WTC11 (cell line): Measurements from ENCODE around the gene CACNA1F. TPM values are rescaled to one million over a fixed set of nuclear protein-coding genes. Genes with fewer than 3 reads are reported as not detected.

Source experiments
- ATAC-seq: fragments of 200-7000 bp; cut with Tn5 transposase; 2 replicates; pipeline ENCODE4 v1.10.0; 2021; ENCODE audit warnings: mild to moderate bottlenecking, moderate library complexity
- CTCF ChIA-PET: fragments of 300-600 bp; sonication (Branson Sonifier 250); formaldehyde crosslinking; loops from one replicate; lab custom pipeline; 2021; ENCODE audit warnings: antibody characterized with exemption; lab: Charles Lee
- POLR2A ChIA-PET: fragments of 350-600 bp; sonication (Branson Sonifier 250); formaldehyde crosslinking; loops from one replicate; lab custom pipeline; 2021; ENCODE audit warnings: antibody characterized with exemption; lab: Charles Lee
- DNase-seq: peaks from one replicate; pipeline ENCODE4 v3.0.0; 2021; ENCODE audit warnings: low spot score
- H3K27ac Mint-ChIP-seq: 2 replicates; pipeline ENCODE4 v1.8.0; 2021; ENCODE audit warnings: mixed read lengths
- H3K27me3 Mint-ChIP-seq: 2 replicates; pipeline ENCODE4 v1.8.0; 2021; ENCODE audit warnings: low read depth, mild to moderate bottlenecking, moderate library complexity, mixed read lengths
- H3K36me3 Mint-ChIP-seq: 2 replicates; pipeline ENCODE4 v1.8.0; 2021; ENCODE audit warnings: mixed read lengths
- H3K4me1 Mint-ChIP-seq: 2 replicates; pipeline ENCODE4 v1.8.0; 2022; ENCODE audit warnings: mixed read lengths
- H3K4me3 Mint-ChIP-seq: 2 replicates; pipeline ENCODE4 v1.8.0; 2021; ENCODE audit warnings: mild to moderate bottlenecking, moderate library complexity, mixed read lengths
- H3K9me3 Mint-ChIP-seq: 2 replicates; pipeline ENCODE4 v1.8.0; 2021; ENCODE audit warnings: mixed read lengths
- CDX4 ChIP-seq: fragments of 250-450 bp; sonication (Bioruptor Pico); IDR thresholded peaks from 2 replicates; pipeline ENCODE4 v1.9.0; 2021; ENCODE audit warnings: moderate library complexity, mild to moderate bottlenecking, inconsistent platforms, borderline replicate concordance
- CREB1 ChIP-seq: sonication (generic); formaldehyde crosslinking; IDR thresholded peaks from 2 replicates; pipeline ENCODE4 v1.8.0; 2023; ENCODE audit warnings: mild to moderate bottlenecking, missing genetic modification reagents
- ETV6 ChIP-seq: sonication (generic); formaldehyde crosslinking; IDR thresholded peaks from 2 replicates; pipeline ENCODE4 v1.8.1; 2022; ENCODE audit warnings: mild to moderate bottlenecking, missing genetic modification reagents
- GRHL2 ChIP-seq: fragments of 250-450 bp; sonication (Bioruptor Pico); IDR thresholded peaks from 2 replicates; pipeline ENCODE4 v1.8.0; 2022; ENCODE audit warnings: mild to moderate bottlenecking, moderate library complexity; ENCODE audit not compliant: insufficient replicate concordance, severe bottlenecking
- MXD4 ChIP-seq: fragments of 250-450 bp; sonication (Bioruptor Pico); IDR thresholded peaks from 2 replicates; pipeline ENCODE4 v1.8.0; 2021; ENCODE audit warnings: mild to moderate bottlenecking, moderate library complexity, borderline replicate concordance
- MYBL2 ChIP-seq: sonication (generic); formaldehyde crosslinking; IDR thresholded peaks from 2 replicates; pipeline ENCODE4 v1.8.1; 2023; ENCODE audit warnings: mild to moderate bottlenecking, moderate library complexity, missing genetic modification reagents
- NFE2L1 ChIP-seq: sonication (generic); formaldehyde crosslinking; IDR thresholded peaks from 2 replicates; pipeline ENCODE4 v1.8.1; 2023; ENCODE audit warnings: missing genetic modification reagents
- OVOL2 ChIP-seq: fragments of 250-450 bp; sonication (Bioruptor Pico); IDR thresholded peaks from 2 replicates; pipeline ENCODE4 v1.9.0; 2021; ENCODE audit warnings: mild to moderate bottlenecking, borderline replicate concordance
- PRDM15 ChIP-seq: sonication (generic); formaldehyde crosslinking; IDR thresholded peaks from 2 replicates; pipeline ENCODE4 v1.8.0; 2022; ENCODE audit warnings: missing genetic modification reagents
- PRRX2 ChIP-seq: fragments of 250-450 bp; sonication (Bioruptor Pico); IDR thresholded peaks from 2 replicates; pipeline ENCODE4 v1.8.0; 2021; ENCODE audit warnings: mild to moderate bottlenecking
- TEAD4 ChIP-seq: sonication (generic); formaldehyde crosslinking; IDR thresholded peaks from 2 replicates; pipeline ENCODE4 v1.8.0; 2022; ENCODE audit warnings: mild to moderate bottlenecking, missing genetic modification reagents
- ZBTB21 ChIP-seq: sonication (generic); formaldehyde crosslinking; IDR thresholded peaks from 2 replicates; pipeline ENCODE4 v1.8.1; 2023; ENCODE audit warnings: mild to moderate bottlenecking, missing genetic modification reagents, borderline replicate concordance
- ZNF138 ChIP-seq: sonication (generic); formaldehyde crosslinking; conservative IDR thresholded peaks from 2 replicates; pipeline ENCODE4 v1.8.1; 2022; ENCODE audit warnings: mild to moderate bottlenecking, moderate library complexity, missing genetic modification reagents
- ZSCAN18 ChIP-seq: fragments of 250-450 bp; sonication (Bioruptor Pico); IDR thresholded peaks from 2 replicates; pipeline ENCODE4 v2.1.2; 2022; ENCODE audit warnings: mild to moderate bottlenecking, moderate library complexity
- total RNA-seq: library from RNA; stranded (reverse); gene quantifications from 3 replicates; pipeline ENCODE4 v1.2.3, GENCODE V29; 2021
- TF ChIP-seq, protein P1 (sequence below): sonication (generic); formaldehyde crosslinking; IDR thresholded peaks from 2 replicates; pipeline ENCODE4 v1.8.0; 2022; ENCODE audit warnings: mild to moderate bottlenecking, missing genetic modification reagents
- TF ChIP-seq, protein P2 (sequence below): sonication (generic); formaldehyde crosslinking; IDR thresholded peaks from 2 replicates; pipeline ENCODE4 v1.8.0; 2022; ENCODE audit warnings: mild to moderate bottlenecking, missing genetic modification reagents
- TF ChIP-seq, protein P3 (sequence below): sonication (generic); formaldehyde crosslinking; conservative IDR thresholded peaks from 2 replicates; pipeline ENCODE4 v1.8.1; 2023; ENCODE audit warnings: mild to moderate bottlenecking, low read depth, missing genetic modification reagents, moderate library complexity
- TF ChIP-seq, protein P4 (sequence below): fragments of 250-450 bp; sonication (Bioruptor Pico); conservative IDR thresholded peaks from 2 replicates; pipeline ENCODE4 v1.9.0; 2021; ENCODE audit warnings: mild to moderate bottlenecking

Gene CACNA1F
- total RNA-seq, 1 experiment from 2014 or later: 1.6 TPM

DNA sequence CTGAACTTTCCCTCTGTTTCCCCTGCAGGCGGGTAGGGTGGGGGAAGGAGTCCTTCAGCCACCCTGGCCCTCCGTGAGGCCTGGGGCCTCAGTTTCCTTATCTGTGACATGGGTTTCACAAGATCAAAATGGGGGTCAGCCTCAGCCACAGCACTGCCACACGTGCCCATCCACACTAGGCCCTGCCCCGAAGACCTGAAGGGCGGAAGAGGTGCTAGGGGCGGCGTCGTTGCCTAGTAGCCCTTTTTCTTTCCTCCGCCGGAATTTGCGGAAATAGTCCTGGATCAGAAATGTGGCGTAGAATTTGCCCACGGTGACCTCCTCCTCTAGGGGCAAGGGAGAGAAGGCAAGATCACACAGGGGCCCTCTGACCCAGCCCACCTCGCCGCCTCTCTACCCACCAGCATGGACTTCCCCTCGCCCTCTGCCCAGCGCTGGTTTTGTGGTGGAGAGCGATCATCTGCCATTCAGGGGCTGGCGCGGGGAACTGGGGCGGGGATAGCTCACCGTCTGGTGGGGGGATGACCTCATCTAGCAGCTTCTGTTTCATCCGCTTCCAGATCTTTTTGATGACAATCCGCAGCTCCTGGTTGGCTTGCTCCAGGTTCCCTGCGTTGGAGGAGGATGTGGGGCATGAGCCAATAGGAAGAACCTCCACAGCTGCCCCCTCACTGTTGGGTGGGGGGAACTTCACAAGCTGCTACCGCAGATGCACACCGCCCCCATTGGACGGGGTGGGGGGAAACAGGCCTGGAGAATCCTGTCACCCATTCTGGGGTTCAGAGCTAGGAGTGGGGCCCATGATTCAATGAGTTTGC is 23.5 kb downstream of the CACNA1F start (continued):
- TF ChIP-seq ZSCAN18 (CRISPR knock-in tag) (no peak), CREB1 (no peak), ETV6 (CRISPR knock-in tag) (no peak)
- TF ChIP-seq, protein P1, sequence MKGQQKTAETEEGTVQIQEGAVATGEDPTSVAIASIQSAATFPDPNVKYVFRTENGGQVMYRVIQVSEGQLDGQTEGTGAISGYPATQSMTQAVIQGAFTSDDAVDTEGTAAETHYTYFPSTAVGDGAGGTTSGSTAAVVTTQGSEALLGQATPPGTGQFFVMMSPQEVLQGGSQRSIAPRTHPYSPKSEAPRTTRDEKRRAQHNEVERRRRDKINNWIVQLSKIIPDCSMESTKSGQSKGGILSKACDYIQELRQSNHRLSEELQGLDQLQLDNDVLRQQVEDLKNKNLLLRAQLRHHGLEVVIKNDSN (CRISPR knock-in tag): no peak
- TF ChIP-seq, protein P2, sequence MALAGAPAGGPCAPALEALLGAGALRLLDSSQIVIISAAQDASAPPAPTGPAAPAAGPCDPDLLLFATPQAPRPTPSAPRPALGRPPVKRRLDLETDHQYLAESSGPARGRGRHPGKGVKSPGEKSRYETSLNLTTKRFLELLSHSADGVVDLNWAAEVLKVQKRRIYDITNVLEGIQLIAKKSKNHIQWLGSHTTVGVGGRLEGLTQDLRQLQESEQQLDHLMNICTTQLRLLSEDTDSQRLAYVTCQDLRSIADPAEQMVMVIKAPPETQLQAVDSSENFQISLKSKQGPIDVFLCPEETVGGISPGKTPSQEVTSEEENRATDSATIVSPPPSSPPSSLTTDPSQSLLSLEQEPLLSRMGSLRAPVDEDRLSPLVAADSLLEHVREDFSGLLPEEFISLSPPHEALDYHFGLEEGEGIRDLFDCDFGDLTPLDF (CRISPR knock-in tag): no peak
- TF ChIP-seq, all 79 proteins: peak for 0

GRCh38 chrX:49208399-49208798 is 24.7 kb downstream of the CACNA1F start:
- Mint-ChIP-seq H3K4me3 (no peak overlapping the region), H3K9me3 (peaks cover 3% of the 10 kb centered on the region; the same call in 1 of the 2 replicates), H3K27ac (no peak overlapping the region), H3K36me3 (no peaks in the 10 kb centered on the region), H3K4me1 (no peaks in the 10 kb centered on the region), H3K27me3 (no peaks in the 10 kb centered on the region; the same call in 1 of the 2 replicates)
- ATAC-seq (no peak), DNase-seq (no peak)
- POLR2A ChIA-PET: no interaction called here
- TF ChIP-seq PRRX2 (CRISPR knock-in tag) (no peak), NFE2L1 (no peak), TEAD4 (no peak), ZNF138 (CRISPR knock-in tag) (no peak), ETV6 (CRISPR knock-in tag) (no peak)
- CTCF ChIA-PET: interaction anchor here (1.6 to 2.7 kb wide), 2 partner anchors 8 to 15 kb away, joined by 3 to 19 read pairs; no protein-coding TSS in a partner anchor

GRCh38 chrX:49206543-49206942 is 26.6 kb downstream of the CACNA1F start:
- ChIA-PET CTCF (interaction anchor here (0.6 kb wide), 1 partner anchor 14 kb away, joined by 4 read pairs; no protein-coding TSS in a partner anchor), POLR2A (interaction anchor here (0.6 kb wide), 1 partner anchor 43 kb away, joined by 3 read pairs; no protein-coding TSS in a partner anchor)
- Mint-ChIP-seq H3K27ac (no peak overlapping the region), H3K36me3 (no peaks in the 10 kb centered on the region), H3K4me3 (no peak overlapping the region), H3K27me3 (no peaks in the 10 kb centered on the region; the same call in 1 of the 2 replicates), H3K9me3 (no peaks in the 10 kb centered on the region), H3K4me1 (no peaks in the 10 kb centered on the region)
- ATAC-seq (no peak), DNase-seq (no peak)
- TF ChIP-seq MYBL2 (CRISPR knock-in tag) (no peak), OVOL2 (no peak), PRDM15 (CRISPR knock-in tag) (no peak), ZBTB21 (CRISPR knock-in tag) (no peak), TEAD4 (no peak), PRRX2 (CRISPR knock-in tag) (no peak), GRHL2 (no peak), CDX4 (no peak), MXD4 (CRISPR knock-in tag) (no peak)
- TF ChIP-seq, protein P3, sequence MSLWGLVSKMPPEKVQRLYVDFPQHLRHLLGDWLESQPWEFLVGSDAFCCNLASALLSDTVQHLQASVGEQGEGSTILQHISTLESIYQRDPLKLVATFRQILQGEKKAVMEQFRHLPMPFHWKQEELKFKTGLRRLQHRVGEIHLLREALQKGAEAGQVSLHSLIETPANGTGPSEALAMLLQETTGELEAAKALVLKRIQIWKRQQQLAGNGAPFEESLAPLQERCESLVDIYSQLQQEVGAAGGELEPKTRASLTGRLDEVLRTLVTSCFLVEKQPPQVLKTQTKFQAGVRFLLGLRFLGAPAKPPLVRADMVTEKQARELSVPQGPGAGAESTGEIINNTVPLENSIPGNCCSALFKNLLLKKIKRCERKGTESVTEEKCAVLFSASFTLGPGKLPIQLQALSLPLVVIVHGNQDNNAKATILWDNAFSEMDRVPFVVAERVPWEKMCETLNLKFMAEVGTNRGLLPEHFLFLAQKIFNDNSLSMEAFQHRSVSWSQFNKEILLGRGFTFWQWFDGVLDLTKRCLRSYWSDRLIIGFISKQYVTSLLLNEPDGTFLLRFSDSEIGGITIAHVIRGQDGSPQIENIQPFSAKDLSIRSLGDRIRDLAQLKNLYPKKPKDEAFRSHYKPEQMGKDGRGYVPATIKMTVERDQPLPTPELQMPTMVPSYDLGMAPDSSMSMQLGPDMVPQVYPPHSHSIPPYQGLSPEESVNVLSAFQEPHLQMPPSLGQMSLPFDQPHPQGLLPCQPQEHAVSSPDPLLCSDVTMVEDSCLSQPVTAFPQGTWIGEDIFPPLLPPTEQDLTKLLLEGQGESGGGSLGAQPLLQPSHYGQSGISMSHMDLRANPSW (CRISPR knock-in tag): no peak
- TF ChIP-seq, protein P4, sequence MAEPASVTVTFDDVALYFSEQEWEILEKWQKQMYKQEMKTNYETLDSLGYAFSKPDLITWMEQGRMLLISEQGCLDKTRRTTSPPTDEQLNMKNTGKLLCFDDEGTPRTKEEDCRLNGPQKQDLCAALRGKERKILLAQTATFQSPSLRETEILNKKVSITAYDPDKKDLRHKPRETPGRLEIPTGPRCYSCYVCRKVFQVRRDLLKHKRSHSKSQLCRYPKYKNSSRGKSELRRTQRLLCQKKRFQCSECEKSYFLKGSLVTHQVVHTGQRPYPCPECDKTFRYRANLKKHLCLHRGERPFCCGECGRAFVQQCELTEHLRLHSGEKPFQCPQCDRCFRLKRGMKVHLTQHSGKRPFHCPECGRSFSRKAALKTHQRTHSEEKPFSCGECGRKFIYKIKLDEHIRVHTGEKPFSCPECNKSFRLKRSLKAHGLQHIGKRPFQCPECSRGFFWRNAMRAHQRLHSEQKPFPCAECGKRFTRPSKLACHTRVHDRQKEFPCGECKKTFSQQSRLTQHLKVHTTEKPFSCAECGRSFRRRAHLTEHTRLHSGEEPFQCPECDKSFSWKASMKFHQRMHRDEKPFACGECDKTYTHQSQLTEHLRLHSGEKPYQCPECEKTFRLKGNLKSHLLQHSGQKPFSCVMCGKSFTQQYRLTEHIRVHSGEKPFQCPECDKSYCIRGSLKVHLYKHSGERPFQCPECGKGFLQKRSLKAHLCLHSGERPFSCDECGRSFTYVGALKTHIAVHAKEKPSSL (CRISPR knock-in tag): no peak
